ENCODE data around the gene VSX2.

DNA sequence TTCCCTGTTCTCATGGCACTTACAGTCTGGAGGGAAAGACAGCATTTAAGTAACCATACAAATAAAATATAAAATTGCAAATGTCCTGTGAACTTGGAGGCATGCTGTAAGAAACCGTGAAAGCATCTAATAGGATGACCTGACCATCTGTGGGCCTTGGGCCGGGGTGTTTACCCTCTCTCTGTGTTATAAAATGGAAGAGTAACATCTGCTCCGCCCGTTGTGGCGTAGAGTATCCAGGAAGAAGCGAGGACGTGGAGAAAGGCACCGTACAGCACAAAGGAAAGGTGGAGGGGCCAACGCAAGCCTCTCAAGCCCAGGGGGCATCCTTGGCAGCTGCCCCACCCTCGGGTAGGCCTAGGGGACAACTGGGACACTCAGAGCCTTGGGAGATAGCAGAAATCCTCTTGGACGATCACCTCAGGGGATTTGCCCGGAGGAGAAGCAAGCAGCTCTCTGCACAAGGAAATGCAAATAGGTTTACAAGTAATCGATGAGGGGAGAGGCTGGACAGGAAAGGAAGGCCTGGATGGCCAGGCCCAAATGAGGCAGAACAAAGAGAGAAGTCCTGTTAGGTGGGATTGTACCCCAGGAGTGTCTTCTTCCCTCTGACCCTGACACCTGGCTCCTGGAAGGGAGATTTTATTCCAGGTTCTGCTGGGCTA is 26.2 kb downstream of the VSX2 start:
- no peak for TF ChIP-seq ZNF274 (IDR thresholded peaks at IDR 0.05; ENCODE audit: low read depth, low read length)
- TF ChIP-seq YY1 (IDR thresholded peaks at IDR 0.05; ENCODE audit: insufficient read depth, insufficient read length) = no peak
- TF ChIP-seq SUZ12 (IDR thresholded peaks at IDR 0.05; ENCODE audit: extremely low read depth, insufficient read depth, insufficient read length) = no peak
